GM18519 (cell line): ENCODE measurements around the gene TMPRSS11A.

ENCODE experiments used
- ATAC-seq: cut with Tn5 transposase; IDR thresholded peaks from one replicate; pipeline ENCODE4 v1.9.1; 2021; ENCODE audit warnings: mild to moderate bottlenecking, moderate library complexity; ENCODE audit not compliant: unreplicated experiment, low FRiP score

Gene TMPRSS11A

DNA sequence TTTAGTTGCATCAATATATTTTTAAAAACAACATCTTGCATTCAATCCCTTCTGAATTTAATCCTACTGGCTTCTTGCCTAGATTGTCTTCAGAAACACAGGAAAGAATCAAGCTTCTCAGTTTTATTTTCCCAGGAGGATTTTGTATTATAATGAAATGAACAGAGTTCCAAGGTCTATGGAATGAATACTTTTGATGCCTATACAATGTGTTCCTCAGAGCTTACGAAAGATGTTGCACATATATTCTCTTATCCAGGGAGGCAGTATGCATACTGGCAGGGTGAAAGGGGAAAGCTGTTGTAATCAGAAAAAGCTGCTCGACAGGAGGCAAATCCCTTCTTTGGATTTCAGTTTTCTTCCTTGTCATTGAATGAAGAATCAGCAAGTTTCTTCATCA is 88.3 kb downstream of the TMPRSS11A start:
- ATAC-seq: no peak

DNA sequence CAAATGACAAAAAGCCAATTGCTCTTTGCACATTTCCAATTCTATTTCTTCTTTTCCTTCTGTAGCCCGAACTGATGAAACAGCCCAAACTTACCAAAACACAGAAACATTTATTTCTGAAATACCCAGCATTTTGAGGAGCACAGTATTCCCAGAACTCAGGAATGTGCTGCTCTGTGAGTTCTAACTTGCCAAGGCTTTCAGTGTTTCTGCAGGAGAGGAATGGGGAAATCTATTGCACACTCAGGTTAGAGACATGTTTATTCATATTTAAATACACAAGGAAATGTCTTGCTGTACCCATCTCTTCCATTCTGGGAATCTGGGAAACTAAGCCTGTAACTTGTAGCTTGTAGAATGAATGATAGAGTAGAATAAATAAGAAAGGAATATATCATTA is 90.2 kb downstream of the TMPRSS11A start:
- no peak for ATAC-seq

DNA sequence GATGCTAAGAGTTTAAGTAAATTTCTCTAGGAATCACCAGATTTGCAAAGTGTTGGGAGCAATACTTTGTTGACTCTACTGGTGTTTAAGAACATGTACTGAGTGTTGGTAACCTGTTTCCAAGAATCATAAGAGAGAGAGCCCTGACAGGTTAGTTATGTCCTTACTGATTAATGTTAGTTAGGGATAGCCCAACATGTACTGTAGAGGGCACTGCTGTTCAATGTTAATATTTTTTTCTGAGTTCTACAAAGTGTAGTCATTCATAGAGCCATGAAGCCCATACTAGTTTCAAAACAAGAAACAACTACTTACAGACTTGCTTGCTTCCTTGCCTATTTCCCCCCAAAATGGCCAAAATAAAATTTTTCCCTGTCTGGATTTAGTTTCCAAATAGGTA is 91.4 kb downstream of the TMPRSS11A start:
- peak; percentile 97 for ATAC-seq

DNA sequence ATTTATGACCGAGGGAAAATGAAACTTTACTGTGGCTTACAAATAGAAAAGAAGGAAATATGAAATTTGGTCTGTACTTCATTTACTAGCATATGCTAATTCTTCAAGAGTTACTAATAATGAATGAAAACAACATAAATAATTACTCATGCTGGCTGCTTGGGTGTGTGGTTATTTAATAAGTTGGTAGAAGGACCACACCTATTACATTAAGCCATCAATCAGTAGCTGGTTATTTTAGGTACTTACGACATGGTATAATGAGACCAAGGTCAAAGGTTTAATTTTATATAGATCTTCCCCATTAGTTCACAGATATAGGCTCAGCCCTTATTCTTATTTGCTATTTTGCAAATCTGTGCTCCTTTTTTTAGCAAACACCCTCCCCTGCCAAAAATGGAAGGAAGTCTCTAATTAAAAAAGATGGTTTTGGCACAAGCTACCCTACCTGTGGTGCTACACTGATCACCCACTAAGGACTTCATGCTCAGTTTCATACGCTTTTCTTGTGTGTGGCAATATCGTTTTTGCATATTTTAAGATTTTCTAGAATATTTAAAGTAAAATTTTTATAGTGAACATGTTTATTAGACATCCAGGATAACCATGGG is 93.6 kb downstream of the TMPRSS11A start:
- ATAC-seq: no peak

DNA sequence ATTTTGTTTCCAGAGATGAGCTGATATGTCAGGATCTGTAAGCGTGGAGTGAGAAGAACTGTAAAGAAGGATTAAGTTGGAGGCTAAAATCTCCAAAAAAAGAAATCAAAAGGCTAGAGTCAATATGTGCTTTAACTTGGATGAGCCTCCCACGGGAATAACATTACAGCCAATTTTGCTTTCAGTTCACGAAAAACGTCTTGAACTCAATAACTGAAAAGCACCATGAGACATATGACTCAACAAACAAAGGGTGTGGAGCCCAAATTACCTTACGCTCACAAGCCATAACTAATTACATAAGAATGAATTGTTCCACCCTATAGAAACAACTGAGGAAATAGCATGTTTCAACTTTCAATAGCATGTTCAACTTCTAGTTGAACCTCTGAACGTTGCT is 101.8 kb downstream of the TMPRSS11A start:
- no peak for ATAC-seq
